Activated T-cell treated with anti-CD3 and anti-CD28 coated beads, Interleukin-2, amount 50 U/mL, for 72 hours (primary cell): ENCODE results near the gene LDLRAP1. TPM values are rescaled to one million over a fixed set of nuclear protein-coding genes. Genes with fewer than 3 reads are reported as not detected.

Source experiments
- ATAC-seq, 2 donors: fragments of 150-1000 bp; cut with Tn5 transposase; replicated peaks in 1 of 2; 2 replicates each; pipeline ENCODE4 v1.10.0; 2021; ENCODE audit warnings: moderate library complexity in 2 of 2, mild to moderate bottlenecking in 1 of 2
- DNase-seq, 2 donors: peaks; one replicate each; pipeline ENCODE4 v3.0.0; 2021 to 2022; ENCODE audit warnings: mixed read lengths in 1 of 2
- H3K27ac Mint-ChIP-seq: one replicate; pipeline ENCODE4 v1.8.0; 2022; ENCODE audit warnings: mild to moderate bottlenecking, moderate library complexity, mixed read lengths
- H3K27me3 Mint-ChIP-seq: one replicate; pipeline ENCODE4 v1.8.0; 2022; ENCODE audit warnings: low read depth, mixed read lengths
- H3K36me3 Mint-ChIP-seq, 2 donors: one replicate each; pipeline ENCODE4 v1.8.0; 2022; ENCODE audit warnings: mixed read lengths in 2 of 2, mild to moderate bottlenecking in 1 of 2; ENCODE audit not compliant: insufficient read depth in 2 of 2
- H3K4me1 Mint-ChIP-seq: one replicate; pipeline ENCODE4 v1.8.0; 2022; ENCODE audit warnings: low read depth, mixed read lengths
- H3K4me3 Mint-ChIP-seq, 2 donors: one replicate each; pipeline ENCODE4 v1.8.0; 2022; ENCODE audit warnings: mild to moderate bottlenecking in 2 of 2, mixed read lengths in 2 of 2, moderate library complexity in 2 of 2
- H3K9me3 Mint-ChIP-seq, 2 donors: one replicate each; pipeline ENCODE4 v1.8.0; 2022; ENCODE audit warnings: mixed read lengths in 2 of 2
- total RNA-seq, 2 donors: library from RNA; stranded (reverse); gene quantifications; one replicate each; pipeline ENCODE4 v1.2.3, GENCODE V29; 2022

The LDLRAP1 gene
- total RNA-seq, 2 donors from 2014 or later: 13.5 to 14.7 TPM

DNA sequence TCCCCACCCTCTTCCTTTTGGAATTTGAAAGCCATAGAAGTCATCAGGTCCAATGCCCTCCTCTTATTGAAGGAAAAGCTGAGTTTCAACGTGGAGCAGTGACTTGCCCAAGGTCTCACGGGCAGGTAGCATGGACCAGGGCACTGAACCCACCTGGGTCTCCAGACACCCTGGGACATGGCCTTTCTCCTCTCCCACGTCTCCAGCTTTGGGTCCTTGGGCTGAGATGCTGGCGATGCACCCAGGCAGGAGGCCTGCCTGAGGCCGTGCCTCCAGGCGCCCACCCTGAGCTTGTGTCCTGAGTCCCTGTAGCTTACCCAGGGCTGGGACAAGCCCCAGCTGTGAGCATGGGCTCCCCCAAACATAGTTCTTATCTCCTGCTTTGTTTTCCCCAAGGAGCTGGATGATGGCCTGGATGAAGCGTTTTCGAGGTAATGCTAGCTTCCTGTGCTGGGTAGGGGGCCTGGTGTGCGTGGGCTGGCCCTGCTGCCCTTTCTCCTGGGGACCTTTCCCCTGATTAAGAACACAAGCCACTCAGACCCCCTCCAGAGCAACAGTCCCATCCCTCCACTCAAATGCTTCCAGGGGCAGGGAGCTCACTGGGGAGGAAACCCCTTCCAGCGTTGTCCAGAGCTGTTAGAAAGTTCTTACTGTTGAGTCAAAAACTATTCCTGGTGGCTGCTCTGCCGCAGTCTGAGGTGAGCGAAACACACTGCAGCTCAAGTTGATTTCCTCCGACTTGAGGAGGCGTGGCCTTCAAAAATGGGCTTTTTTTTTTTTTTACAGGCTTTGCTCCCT, 21.6 kb downstream of the LDLRAP1 start:
- Mint-ChIP-seq H3K27ac (peak overlapping the region; percentile 61), H3K4me3 (peak overlapping the region; percentile 77 to 92), H3K27me3 (no peaks in the 10 kb centered on the region), H3K36me3 (no peaks in the 10 kb centered on the region), H3K4me1 (peaks cover 84% of the 10 kb centered on the region), H3K9me3 (no peaks in the 10 kb centered on the region)
- peak; percentile 48 to 55 for ATAC-seq
- peak; percentile 49 to 62 for DNase-seq

GRCh38 chr1:25565626-25566025, 22.2 kb downstream of the LDLRAP1 start:
- Mint-ChIP-seq H3K4me3 (peak overlapping the region; percentile 77 to 92), H3K27ac (peak overlapping the region; percentile 61), H3K36me3 (no peaks in the 10 kb centered on the region), H3K4me1 (peaks cover 77% of the 10 kb centered on the region), H3K9me3 (no peaks in the 10 kb centered on the region), H3K27me3 (no peaks in the 10 kb centered on the region)
- DNase-seq (no peak), ATAC-seq (no peak)

GRCh38 chr1:25566176-25566729, 22.8 kb downstream of the LDLRAP1 start:
- DNase-seq: no peak
- Mint-ChIP-seq H3K4me3 (peak overlapping the region; percentile 75 to 77), H3K36me3 (no peaks in the 10 kb centered on the region), H3K4me1 (peaks cover 72% of the 10 kb centered on the region), H3K9me3 (no peaks in the 10 kb centered on the region), H3K27ac (peak overlapping the region; percentile 27), H3K27me3 (no peaks in the 10 kb centered on the region)
- no peak for ATAC-seq

DNA sequence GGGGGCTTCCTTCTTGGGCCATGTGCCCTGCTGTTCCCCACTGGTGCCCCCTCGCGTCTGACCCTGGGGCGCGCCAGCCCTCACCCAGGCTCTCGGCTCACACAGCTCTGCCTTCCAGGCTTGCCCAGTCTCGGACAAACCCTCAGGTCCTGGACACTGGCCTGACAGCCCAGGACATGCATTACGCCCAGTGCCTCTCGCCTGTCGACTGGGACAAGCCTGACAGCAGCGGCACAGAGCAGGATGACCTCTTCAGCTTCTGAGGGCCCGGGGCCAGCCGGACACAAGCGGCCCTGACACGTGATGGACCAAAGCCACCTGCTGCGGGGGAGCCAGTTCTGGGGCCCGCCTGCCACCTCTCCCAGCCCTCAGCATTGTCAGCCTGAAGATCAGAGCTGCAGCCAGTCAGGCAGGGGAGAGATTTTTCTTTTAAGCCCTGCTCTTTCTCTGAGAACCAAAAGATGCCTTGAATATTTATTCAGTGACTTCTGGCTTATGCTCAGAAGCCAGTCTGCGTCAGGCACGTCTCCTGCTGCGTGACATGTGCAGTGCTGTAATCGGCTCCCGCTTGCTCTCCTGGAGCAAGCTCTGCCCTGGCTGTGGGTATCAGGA, 23.4 kb downstream of the LDLRAP1 start:
- ATAC-seq (peak in 1 of 2 donors; percentile 53), DNase-seq (peak; percentile 47 to 69)
- Mint-ChIP-seq H3K4me3 (peak overlapping the region; percentile 75 to 77), H3K4me1 (peaks cover 66% of the 10 kb centered on the region), H3K9me3 (no peaks in the 10 kb centered on the region), H3K27me3 (no peaks in the 10 kb centered on the region), H3K36me3 (no peaks in the 10 kb centered on the region), H3K27ac (no peak overlapping the region)

DNA sequence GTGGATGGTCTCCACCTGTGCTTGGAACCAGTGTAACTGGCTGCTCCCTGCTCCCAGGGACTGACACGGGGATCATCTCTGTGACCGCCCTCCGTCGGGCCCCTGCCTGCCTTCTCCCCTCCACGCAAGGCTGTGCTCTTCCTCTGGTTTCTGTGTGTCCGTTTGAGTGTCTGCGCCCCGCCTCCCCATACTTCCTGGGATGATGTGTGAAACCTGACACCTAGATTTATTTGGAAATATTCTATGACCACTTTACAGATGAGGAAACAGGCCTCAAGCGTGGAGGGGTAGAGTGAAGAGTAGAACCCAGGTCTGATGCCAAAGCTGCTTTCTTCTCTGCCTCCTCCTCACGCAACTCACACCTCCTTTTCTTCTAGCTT, 24.3 kb downstream of the LDLRAP1 start:
- no peak for DNase-seq
- no peaks in the 10 kb centered on the region for H3K27me3 Mint-ChIP-seq
- H3K4me1 Mint-ChIP-seq: peaks cover 64% of the 10 kb centered on the region
- no peak for ATAC-seq
- H3K27ac Mint-ChIP-seq: peak overlapping the region; percentile 1
- H3K36me3 Mint-ChIP-seq: no peaks in the 10 kb centered on the region
- H3K4me3 Mint-ChIP-seq: no peak overlapping the region
- no peaks in the 10 kb centered on the region for H3K9me3 Mint-ChIP-seq

DNA sequence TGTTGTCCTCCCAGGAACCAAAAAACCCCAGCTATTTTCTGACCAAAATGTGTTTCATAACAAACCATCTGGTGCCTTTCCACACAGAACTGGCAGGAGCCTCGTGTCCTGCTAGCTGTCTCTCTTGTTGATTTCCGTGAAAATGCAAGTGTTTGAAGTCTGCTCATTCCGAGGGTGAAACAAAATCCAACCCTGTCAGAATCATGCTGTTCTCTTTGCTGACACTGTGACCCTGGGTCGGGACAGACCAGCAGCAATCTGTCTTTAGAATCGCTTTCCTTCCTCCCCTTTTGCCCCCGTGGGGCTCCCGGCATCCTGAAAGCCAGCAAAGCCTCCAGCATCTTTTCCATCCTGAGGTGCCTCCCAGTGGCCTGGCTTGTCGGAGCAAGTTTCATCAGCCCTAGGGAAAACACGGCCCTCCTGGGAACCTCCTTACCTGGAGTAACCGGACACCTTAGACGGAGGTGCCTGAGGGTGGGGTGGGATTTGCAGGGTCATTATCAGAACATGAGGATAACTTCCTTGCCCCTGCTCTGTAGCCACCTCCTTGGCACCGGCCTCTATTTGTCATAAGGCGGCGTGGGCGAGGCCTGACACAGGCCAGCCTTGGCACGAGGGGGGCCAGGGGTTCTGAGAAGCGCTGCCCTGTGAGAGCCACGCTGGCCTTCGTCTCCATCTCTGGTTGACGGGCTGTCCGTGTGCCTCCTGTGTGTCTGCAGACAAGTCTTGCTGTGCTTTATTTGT, 24.9 kb downstream of the LDLRAP1 start:
- peaks cover 64% of the 10 kb centered on the region for H3K4me1 Mint-ChIP-seq
- DNase-seq: no peak
- no peaks in the 10 kb centered on the region for H3K36me3 Mint-ChIP-seq
- ATAC-seq: no peak
- no peaks in the 10 kb centered on the region for H3K27me3 Mint-ChIP-seq
- peak overlapping the region; percentile 7 to 42 for H3K4me3 Mint-ChIP-seq
- H3K27ac Mint-ChIP-seq: peak overlapping the region; percentile 70
- no peaks in the 10 kb centered on the region for H3K9me3 Mint-ChIP-seq

DNA sequence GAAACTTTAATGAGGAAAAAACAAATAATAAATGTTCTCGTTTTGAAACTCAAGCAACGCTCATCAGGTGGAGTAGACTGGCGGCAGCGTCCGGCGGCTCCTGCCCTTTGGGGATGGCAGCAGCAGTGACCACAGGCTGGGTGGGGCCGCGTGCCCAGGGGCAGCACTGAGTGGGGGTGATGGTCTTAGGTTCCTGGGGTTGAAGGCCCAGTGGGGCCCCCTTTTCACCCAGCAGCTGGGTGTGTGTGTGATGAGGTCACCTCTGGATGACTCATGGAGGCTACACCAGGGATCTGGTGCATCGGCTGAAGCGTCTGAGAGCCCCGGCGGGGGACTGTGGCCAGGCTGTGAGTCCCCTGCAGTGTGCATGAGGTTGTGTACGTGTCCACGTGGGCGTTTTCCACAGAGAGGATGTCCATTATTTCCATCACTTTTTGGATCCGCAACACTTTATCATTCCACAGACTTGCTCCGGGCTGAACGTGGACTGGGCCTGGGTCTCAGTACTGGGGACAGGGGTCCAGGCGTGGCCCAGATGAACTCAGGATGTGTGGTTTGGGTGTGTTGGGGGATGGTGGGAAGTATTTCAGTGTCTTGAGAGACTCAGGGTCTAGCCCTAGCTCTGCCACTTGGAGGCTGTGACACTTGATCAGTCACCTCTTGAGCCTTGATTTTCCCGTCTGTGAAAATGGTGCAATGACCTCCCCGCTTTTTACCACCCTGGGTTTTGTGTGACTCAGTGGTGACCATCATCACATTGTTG, 25.6 kb downstream of the LDLRAP1 start:
- H3K4me3 Mint-ChIP-seq: peak overlapping the region in 1 of 2 donors; percentile 42
- H3K36me3 Mint-ChIP-seq: no peaks in the 10 kb centered on the region
- H3K4me1 Mint-ChIP-seq: peaks cover 57% of the 10 kb centered on the region
- DNase-seq: peak; percentile 34 to 60
- peak; percentile 65 to 70 for ATAC-seq
- H3K9me3 Mint-ChIP-seq: no peaks in the 10 kb centered on the region
- H3K27me3 Mint-ChIP-seq: no peaks in the 10 kb centered on the region
- no peak overlapping the region for H3K27ac Mint-ChIP-seq

DNA sequence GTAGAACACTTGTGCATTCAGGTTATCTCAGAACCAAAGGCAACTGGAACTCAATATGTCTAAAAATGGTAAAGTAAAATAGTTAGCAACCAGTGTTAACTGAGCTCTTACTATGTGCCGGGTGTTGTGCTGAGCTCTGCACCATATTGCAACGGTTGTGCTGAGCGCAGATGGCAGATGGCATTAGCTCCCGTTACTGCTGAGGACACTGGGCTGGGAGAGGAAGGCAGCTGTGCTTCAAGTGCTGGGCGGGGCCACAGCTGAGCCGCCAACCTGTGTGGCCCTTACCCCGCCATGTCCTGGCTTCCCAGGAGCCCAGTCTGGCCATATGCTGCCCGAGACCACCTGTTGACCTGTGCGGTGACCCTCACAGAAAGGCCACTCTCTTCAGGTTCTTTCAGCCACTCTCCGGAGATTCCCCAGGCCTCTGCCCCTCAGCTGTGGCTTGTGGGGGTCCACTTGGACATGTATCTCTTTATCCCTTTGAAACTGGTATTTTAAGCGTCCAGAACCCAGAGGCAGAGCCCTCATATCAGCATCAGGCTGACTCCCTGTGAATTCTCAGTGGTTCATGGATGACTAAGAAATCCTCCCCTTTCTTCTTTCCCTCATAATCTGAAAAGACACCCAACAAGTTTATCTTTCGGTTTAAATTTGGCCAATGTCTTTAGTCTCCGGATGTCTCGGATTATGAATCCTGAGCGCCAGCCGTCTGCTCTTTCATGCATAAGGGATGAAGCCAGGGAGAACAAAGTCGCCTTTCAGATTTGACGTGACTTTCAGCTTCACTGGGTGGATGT, 26.4 kb downstream of the LDLRAP1 start:
- Mint-ChIP-seq H3K4me1 (peaks cover 49% of the 10 kb centered on the region), H3K27ac (no peak overlapping the region), H3K27me3 (no peaks in the 10 kb centered on the region), H3K36me3 (no peaks in the 10 kb centered on the region), H3K4me3 (no peak overlapping the region), H3K9me3 (no peaks in the 10 kb centered on the region)
- ATAC-seq (no peak), DNase-seq (no peak)

- ATAC-seq (no peak), DNase-seq (no peak)
- Mint-ChIP-seq H3K27ac (no peak overlapping the region), H3K36me3 (no peaks in the 10 kb centered on the region), H3K4me1 (peaks cover 38% of the 10 kb centered on the region), H3K9me3 (no peaks in the 10 kb centered on the region), H3K4me3 (no peak overlapping the region), H3K27me3 (no peaks in the 10 kb centered on the region)
These were observed 27.6 kb downstream of the LDLRAP1 start for GRCh38 chr1:25570798-25571521.

DNA sequence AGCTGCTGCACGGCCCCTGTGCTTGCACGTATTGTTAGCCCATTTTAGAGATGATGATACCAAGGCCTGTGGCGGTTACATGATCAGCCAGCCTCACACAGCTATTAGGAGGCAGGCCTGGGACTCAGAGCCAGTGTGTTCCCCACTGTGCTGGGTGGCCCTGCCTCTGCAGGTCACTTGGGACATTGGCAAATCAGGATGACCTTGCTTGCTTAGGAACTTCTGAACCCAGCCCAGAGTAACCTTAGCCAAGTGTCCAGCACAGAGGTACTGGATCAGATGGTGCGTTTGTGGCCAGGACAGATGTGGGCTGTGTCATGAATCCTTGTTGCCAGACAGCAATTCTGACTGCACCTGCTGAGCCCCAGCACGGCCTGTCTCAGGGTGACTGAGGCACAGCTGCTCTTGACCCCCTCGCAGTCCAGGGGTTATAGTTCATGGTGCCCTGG, 28.1 kb downstream of the LDLRAP1 start:
- ATAC-seq (no peak), DNase-seq (no peak)
- Mint-ChIP-seq H3K27me3 (no peaks in the 10 kb centered on the region), H3K4me1 (peaks cover 32% of the 10 kb centered on the region), H3K27ac (no peak overlapping the region), H3K4me3 (no peak overlapping the region), H3K36me3 (no peaks in the 10 kb centered on the region), H3K9me3 (no peaks in the 10 kb centered on the region)

- Mint-ChIP-seq H3K27me3 (no peaks in the 10 kb centered on the region), H3K4me3 (no peak overlapping the region), H3K36me3 (no peaks in the 10 kb centered on the region), H3K27ac (no peak overlapping the region), H3K4me1 (peaks cover 30% of the 10 kb centered on the region), H3K9me3 (no peaks in the 10 kb centered on the region)
- ATAC-seq: no peak
- DNase-seq: no peak
These were observed 28.7 kb downstream of the LDLRAP1 start for GRCh38 chr1:25572107-25572506.
